ENCODE results near the gene CASD1. TPM values are rescaled to one million over a fixed set of nuclear protein-coding genes. Genes with fewer than 3 reads are reported as not detected.

Gene CASD1
- total RNA-seq, 1 donor from 2014 or later = 19.2 TPM

DNA sequence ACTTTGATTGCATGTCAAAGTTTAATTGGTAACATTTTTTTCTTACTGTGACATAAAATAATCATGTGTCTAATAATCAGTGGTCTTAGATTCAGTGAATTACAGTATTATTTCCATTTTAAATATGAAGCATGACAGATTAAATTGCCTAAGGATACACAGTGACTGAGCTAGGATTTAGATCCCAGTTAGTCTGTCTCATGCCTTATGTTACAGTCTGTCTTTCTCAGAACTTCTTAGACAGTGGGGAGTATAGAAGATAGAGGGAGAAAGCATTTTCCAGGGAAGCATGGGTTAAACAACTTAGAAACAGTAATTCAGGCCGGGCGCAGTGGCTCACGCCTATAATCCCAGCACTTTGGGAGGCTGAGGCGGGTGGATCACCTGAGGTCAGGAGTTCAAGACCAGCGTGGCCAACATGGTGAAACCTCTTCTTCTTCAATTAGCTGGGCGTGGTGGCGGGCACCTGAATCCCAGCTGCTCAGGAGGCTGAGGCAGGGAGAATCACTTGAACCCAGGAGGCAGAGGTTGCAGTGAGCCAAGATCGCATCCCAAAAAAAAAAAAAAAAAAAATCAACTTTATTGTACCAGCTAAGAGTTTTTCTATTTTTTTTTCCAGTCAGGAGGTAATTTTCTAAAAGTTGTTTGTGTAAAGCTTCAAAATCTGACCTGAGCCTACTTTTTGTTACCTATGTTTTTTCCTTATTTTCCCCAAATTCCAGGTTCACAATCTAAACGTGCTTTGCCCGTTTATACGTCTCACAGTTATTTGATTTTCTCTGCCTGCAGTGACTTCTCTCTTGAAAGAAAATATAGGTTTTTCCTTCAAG is 3.3 kb downstream of the CASD1 start:
- Histone ChIP-seq H3K27me3 (ENCODE audit: low read depth) (no peaks in the 10 kb centered on the region), H3K4me3 (no peak overlapping the region), H3K27ac (replicated peaks) (no peak overlapping the region), H3K9me3 (replicated peaks) (no peaks in the 10 kb centered on the region), H3K4me1 (peaks cover 55% of the 10 kb centered on the region), H3K36me3 (peaks cover 2% of the 10 kb centered on the region)
- intact Hi-C loops (cut with micrococcal nuclease) = no loop called here
- TF ChIP-seq, protein P1, sequence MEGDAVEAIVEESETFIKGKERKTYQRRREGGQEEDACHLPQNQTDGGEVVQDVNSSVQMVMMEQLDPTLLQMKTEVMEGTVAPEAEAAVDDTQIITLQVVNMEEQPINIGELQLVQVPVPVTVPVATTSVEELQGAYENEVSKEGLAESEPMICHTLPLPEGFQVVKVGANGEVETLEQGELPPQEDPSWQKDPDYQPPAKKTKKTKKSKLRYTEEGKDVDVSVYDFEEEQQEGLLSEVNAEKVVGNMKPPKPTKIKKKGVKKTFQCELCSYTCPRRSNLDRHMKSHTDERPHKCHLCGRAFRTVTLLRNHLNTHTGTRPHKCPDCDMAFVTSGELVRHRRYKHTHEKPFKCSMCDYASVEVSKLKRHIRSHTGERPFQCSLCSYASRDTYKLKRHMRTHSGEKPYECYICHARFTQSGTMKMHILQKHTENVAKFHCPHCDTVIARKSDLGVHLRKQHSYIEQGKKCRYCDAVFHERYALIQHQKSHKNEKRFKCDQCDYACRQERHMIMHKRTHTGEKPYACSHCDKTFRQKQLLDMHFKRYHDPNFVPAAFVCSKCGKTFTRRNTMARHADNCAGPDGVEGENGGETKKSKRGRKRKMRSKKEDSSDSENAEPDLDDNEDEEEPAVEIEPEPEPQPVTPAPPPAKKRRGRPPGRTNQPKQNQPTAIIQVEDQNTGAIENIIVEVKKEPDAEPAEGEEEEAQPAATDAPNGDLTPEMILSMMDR (IDR thresholded peaks at IDR 0.05; ENCODE audit: borderline replicate concordance) = no peak
- DNase-seq = no peak

DNA sequence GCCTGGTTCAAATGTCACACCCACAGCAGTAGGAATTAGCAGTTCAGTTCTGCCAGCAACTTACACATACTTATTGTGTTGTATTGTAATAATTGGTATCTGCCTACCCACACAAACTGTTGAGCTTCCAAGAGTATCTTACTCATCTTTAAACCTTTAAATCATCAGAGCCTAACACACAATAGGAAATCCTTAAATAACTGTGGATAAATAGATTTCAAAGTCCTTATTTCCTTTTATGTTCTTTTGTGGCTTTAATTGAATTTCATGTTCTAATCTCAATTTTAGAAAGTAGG is 3.9 kb downstream of the CASD1 start:
- intact Hi-C loops (cut with micrococcal nuclease) = no loop called here
- peaks cover 55% of the 10 kb centered on the region for H3K4me1 ChIP-seq
- TF ChIP-seq, protein P1 (IDR thresholded peaks at IDR 0.05; ENCODE audit: borderline replicate concordance) = no peak
- peaks cover 5% of the 10 kb centered on the region for H3K36me3 ChIP-seq
- no peak for DNase-seq
- H3K9me3 ChIP-seq (replicated peaks) = no peaks in the 10 kb centered on the region
- no peak overlapping the region for H3K27ac ChIP-seq (replicated peaks)
- no peaks in the 10 kb centered on the region for H3K27me3 ChIP-seq (ENCODE audit: low read depth)
- no peak overlapping the region for H3K4me3 ChIP-seq

- Histone ChIP-seq H3K4me1 (peaks cover 51% of the 10 kb centered on the region), H3K27ac (replicated peaks) (no peak overlapping the region), H3K27me3 (ENCODE audit: low read depth) (no peaks in the 10 kb centered on the region), H3K4me3 (no peak overlapping the region), H3K36me3 (peaks cover 5% of the 10 kb centered on the region), H3K9me3 (replicated peaks) (no peaks in the 10 kb centered on the region)
- TF ChIP-seq, protein P1 (IDR thresholded peaks at IDR 0.05; ENCODE audit: borderline replicate concordance) = no peak
- intact Hi-C loops (cut with micrococcal nuclease) = no loop called here
- no peak for DNase-seq
These were observed 4.7 kb downstream of the CASD1 start for GRCh38 chr7:94514140-94514889.

DNA sequence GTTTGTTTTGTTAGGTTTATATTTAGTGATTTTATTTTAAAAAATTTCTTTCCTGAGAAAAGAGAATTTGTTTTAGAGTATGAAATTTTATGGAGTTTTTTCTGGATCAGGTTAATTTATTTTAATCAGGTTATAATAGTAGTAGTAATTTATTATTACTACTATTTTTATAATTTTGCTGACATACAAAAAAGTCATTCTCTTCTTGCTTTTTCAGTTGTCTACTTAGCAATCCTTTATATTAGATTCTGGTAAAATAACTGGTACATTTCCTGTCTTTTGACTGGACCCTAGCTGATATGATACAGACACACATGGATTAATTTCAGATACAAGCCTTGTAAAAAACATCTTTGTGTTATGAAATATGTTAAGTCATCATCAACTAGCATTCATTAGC is 5.3 kb downstream of the CASD1 start:
- TF ChIP-seq, protein P1 (IDR thresholded peaks at IDR 0.05; ENCODE audit: borderline replicate concordance) = no peak
- H3K4me3 ChIP-seq = no peak overlapping the region
- no peak overlapping the region for H3K27ac ChIP-seq (replicated peaks)
- no peak for DNase-seq
- no peaks in the 10 kb centered on the region for H3K9me3 ChIP-seq (replicated peaks)
- intact Hi-C loops (cut with micrococcal nuclease) = no loop called here
- peaks cover 49% of the 10 kb centered on the region for H3K4me1 ChIP-seq
- no peaks in the 10 kb centered on the region for H3K27me3 ChIP-seq (ENCODE audit: low read depth)
- peaks cover 5% of the 10 kb centered on the region for H3K36me3 ChIP-seq

DNA sequence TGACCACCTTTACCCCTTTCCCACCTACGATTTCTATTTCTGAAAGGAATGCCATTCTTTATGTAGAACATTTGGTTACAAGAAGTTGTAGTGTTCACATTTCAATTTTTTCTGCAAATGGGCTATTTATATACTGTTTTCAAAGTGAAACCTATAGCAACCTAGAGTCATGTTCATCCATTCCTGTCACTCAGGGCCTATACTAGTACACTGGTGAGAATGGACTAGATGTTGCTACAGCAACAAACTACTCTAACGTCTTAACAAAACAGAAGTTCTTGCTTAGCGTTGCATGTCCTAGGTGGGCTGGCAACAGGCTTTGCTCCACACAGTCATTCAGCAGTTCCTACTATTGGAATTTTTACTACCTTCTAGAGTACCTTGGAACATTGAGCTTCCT is 16.3 kb downstream of the CASD1 start:
- Histone ChIP-seq H3K9me3 (replicated peaks) (no peaks in the 10 kb centered on the region), H3K4me1 (no peaks in the 10 kb centered on the region), H3K27ac (replicated peaks) (no peak overlapping the region), H3K36me3 (peaks cover 43% of the 10 kb centered on the region), H3K27me3 (ENCODE audit: low read depth) (no peaks in the 10 kb centered on the region), H3K4me3 (no peak overlapping the region)
- DNase-seq = no peak
- intact Hi-C loops (cut with micrococcal nuclease) = no loop called here
- TF ChIP-seq, protein P1 (IDR thresholded peaks at IDR 0.05; ENCODE audit: borderline replicate concordance) = no peak
